Measurements from ENCODE around the gene TBC1D10B. TPM values are rescaled to one million over a fixed set of nuclear protein-coding genes. Genes with fewer than 3 reads are reported as not detected.
A peak's percentile ranks its signal among the peaks of the same experiment; 100 is the strongest.

TBC1D10B gene, protein sequence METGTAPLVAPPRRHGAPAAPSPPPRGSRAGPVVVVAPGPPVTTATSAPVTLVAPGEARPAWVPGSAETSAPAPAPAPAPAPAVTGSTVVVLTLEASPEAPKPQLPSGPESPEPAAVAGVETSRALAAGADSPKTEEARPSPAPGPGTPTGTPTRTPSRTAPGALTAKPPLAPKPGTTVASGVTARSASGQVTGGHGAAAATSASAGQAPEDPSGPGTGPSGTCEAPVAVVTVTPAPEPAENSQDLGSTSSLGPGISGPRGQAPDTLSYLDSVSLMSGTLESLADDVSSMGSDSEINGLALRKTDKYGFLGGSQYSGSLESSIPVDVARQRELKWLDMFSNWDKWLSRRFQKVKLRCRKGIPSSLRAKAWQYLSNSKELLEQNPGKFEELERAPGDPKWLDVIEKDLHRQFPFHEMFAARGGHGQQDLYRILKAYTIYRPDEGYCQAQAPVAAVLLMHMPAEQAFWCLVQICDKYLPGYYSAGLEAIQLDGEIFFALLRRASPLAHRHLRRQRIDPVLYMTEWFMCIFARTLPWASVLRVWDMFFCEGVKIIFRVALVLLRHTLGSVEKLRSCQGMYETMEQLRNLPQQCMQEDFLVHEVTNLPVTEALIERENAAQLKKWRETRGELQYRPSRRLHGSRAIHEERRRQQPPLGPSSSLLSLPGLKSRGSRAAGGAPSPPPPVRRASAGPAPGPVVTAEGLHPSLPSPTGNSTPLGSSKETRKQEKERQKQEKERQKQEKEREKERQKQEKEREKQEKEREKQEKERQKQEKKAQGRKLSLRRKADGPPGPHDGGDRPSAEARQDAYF
- 12.0 and 14.8 TPM in 2 replicates for polyA plus RNA-seq (2011; rRNA removed)
- 16.8 and 18.3 TPM in 2 replicates for polyA minus RNA-seq (2011; rRNA and poly(A)+ RNA removed)

DNA sequence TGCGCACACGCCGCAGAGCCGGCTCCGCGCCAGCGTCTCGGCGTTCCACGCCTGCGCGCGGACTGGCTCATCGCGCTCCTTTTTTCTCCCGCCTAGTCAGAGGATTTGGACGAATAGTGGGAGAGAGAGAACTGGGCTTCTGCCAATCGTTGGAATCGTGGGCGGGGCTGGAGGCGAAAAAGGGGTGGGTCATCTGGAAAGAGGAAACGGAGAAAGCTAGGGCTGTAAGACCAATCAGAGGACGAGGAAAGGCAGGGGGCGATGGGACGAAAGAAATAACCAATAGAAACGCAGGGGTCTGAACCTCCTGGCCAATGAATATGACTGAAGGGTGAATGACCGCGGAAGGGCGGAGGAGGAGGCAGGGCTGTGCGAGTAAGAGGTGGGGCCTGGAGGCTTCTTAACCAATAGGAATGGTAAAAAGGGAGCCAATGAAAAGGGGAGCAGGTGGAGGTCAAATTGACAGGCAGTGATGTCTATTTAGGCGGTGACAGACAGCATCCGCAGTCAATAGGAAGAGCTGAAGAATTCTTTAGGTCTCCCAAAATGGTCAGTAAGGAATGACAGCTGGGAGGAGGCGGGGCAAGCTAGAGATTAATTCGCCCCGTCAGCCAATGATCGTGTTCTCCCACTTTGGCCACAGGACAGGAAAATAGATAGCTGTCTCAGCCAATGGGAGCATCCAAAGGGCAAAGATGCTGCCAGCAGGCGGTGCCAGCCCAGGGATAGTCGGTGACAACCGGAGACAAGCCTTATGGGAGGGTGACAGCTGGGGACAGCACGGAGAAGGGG lies at the start of gene TBC1D10B:
Gene TBC1D10B, minus strand, starts transcription at position 39 of the 792 bp plus-strand sequence. CDS start 311 bp downstream, outside the sequence.
- DNase-seq (ENCODE audit: low read depth, low spot score) = peak; percentile 100
- TF ChIP-seq, protein P1, sequence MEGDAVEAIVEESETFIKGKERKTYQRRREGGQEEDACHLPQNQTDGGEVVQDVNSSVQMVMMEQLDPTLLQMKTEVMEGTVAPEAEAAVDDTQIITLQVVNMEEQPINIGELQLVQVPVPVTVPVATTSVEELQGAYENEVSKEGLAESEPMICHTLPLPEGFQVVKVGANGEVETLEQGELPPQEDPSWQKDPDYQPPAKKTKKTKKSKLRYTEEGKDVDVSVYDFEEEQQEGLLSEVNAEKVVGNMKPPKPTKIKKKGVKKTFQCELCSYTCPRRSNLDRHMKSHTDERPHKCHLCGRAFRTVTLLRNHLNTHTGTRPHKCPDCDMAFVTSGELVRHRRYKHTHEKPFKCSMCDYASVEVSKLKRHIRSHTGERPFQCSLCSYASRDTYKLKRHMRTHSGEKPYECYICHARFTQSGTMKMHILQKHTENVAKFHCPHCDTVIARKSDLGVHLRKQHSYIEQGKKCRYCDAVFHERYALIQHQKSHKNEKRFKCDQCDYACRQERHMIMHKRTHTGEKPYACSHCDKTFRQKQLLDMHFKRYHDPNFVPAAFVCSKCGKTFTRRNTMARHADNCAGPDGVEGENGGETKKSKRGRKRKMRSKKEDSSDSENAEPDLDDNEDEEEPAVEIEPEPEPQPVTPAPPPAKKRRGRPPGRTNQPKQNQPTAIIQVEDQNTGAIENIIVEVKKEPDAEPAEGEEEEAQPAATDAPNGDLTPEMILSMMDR (IDR thresholded peaks at IDR 0.05; ENCODE audit: low read depth, low read length) = peak; percentile 36
- no peaks in the 10 kb centered on the region; the same call in 1 of the 2 replicates for H3K9me3 ChIP-seq (ENCODE audit: control insufficient read depth, insufficient read depth, low read length)
- ChIA-PET POLR2A (interaction anchor here (0.6 to 1.6 kb wide), 9 partner anchors 16 to 1393 kb away, joined by 3 to 9 read pairs (median 3); partner anchors contain the start of genes ALDOA, CD2BP2, PRR14 and ZNF48), CTCF (interaction anchor here (0.7 to 1.5 kb wide), 5 partner anchors 25 to 245 kb away, joined by 3 to 9 read pairs (median 3); partner anchors contain the start of gene ZNF48)
- peak within 1 kb of the TSS; percentile 85 for H3K4me3 ChIP-seq (ENCODE audit: low read depth, low read length)
- H3K27me3 ChIP-seq (ENCODE audit: control insufficient read depth, insufficient read depth, low read length) = no peaks in the 10 kb centered on the region
- H3K27ac ChIP-seq (ENCODE audit: low read depth, low read length) = peak within 1 kb of the TSS; percentile 52

DNA sequence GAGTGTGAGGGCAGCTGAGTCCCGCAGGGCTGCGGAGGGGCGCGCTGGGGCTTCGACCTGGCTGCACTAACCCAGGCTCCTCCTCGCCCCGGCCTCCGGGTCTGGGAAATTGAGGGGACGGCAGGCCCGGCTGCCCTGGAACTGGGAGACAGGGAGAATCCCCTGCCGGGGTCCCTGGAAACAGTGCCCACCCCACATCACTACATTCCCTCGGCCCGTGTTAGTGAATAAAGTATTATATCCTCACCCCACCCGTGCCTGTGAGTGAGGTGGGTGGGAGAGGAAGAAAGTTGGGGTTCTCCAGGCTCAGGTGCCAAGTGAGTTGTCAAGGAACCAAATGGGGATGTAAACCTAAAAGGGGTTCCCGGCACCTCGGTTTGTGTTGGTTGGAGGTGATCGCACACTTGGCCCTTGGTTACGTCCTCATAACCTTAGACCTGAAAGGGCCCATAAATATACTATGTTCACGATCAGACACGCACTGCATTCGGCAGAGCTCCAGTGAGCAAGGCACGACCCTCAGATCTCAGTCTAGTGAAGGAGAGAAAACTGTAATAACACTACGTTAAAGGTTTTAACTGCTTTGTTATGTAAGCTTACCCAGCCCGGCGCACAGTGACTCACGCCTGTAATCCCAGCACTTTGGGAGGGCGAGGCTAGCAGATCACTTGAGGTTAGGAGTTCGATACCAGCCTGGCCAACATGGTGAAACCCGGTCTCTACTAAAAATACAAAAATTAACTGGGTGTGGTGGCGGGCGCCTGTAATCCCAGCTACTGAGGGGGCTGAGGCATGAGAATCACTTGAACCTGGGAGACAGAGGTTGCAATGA lies 48.3 kb upstream of the TBC1D10B start:
- Histone ChIP-seq H3K27ac (ENCODE audit: low read depth, low read length) (no peak overlapping the region), H3K27me3 (ENCODE audit: control insufficient read depth, insufficient read depth, low read length) (no peaks in the 10 kb centered on the region), H3K9me3 (ENCODE audit: control insufficient read depth, insufficient read depth, low read length) (no peaks in the 10 kb centered on the region), H3K4me3 (ENCODE audit: low read depth, low read length) (peak overlapping the region; percentile 60)
- no peak for DNase-seq (ENCODE audit: low read depth, low spot score)
- CTCF ChIA-PET = interaction anchor here (0.5 to 2.0 kb wide), 5 partner anchors 9 to 305 kb away, joined by 3 to 13 read pairs (median 4); partner anchors contain the start of genes DCTPP1, GDPD3 and ZNF771
- TF ChIP-seq, protein P1 (IDR thresholded peaks at IDR 0.05; ENCODE audit: low read depth, low read length) = no peak
- POLR2A ChIA-PET = interaction anchor here (0.6 to 2.0 kb wide), 11 partner anchors 9 to 327 kb away, joined by 3 to 13 read pairs (median 4); partner anchors contain the start of genes DCTPP1, SEPHS2, TBX6 and ZNF48

DNA sequence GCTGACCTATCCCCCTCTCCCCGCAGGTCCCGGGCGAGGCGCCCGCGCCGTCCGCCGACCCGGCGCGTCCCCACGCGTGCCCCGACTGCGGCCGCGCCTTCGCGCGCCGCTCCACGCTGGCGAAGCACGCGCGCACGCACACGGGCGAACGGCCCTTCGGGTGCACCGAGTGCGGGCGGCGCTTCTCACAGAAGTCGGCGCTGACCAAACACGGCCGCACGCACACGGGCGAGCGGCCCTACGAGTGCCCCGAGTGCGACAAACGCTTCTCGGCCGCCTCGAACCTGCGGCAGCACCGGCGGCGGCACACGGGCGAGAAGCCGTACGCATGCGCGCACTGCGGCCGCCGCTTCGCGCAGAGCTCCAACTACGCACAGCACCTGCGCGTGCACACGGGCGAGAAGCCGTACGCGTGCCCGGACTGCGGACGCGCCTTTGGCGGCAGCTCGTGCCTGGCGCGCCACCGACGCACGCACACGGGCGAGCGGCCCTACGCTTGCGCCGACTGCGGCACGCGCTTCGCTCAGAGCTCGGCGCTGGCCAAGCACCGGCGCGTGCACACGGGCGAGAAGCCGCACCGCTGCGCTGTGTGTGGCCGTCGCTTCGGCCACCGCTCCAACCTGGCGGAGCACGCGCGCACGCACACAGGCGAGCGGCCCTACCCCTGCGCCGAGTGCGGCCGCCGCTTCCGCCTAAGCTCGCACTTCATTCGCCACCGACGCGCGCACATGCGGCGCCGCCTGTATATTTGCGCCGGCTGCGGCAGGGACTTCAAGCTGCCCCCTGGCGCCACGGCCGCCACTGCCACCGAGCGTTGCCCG lies 47.4 kb upstream of the TBC1D10B start:
- TF ChIP-seq, protein P1 (IDR thresholded peaks at IDR 0.05; ENCODE audit: low read depth, low read length) = 0 out of 2 replicates have a peak, but pooled peaks have one; percentile 10
- Histone ChIP-seq H3K27me3 (ENCODE audit: control insufficient read depth, insufficient read depth, low read length) (no peaks in the 10 kb centered on the region), H3K27ac (ENCODE audit: low read depth, low read length) (no peak overlapping the region), H3K9me3 (ENCODE audit: control insufficient read depth, insufficient read depth, low read length) (no peaks in the 10 kb centered on the region), H3K4me3 (ENCODE audit: low read depth, low read length) (peak overlapping the region; percentile 60)
- ChIA-PET CTCF (interaction anchor here (0.5 to 2.0 kb wide), 5 partner anchors 9 to 50 kb away, joined by 3 to 13 read pairs (median 4); partner anchors contain the start of genes DCTPP1 and ZNF771), POLR2A (interaction anchor here (0.6 to 2.0 kb wide), 12 partner anchors 8 to 578 kb away, joined by 3 to 13 read pairs (median 4); partner anchors contain the start of genes DCTPP1, SEPHS2, TBX6 and ZNF48)
- DNase-seq (ENCODE audit: low read depth, low spot score) = peak; percentile 80
